Pancreas (tissue), 10 donors: ENCODE results near the gene VRTN. TPM values are rescaled to one million over a fixed set of nuclear protein-coding genes. Genes with fewer than 3 reads are reported as not detected.
"Not testable (repeated sequence)": the region's sequence is repeated elsewhere in the genome, so short reads cannot be mapped to it uniquely, and the experiment has no call there.

Experiments
- ATAC-seq, 4 donors: fragments of 200-7000 bp; cut with Tn5 transposase; one replicate each; pipeline versions ENCODE4 v1.8.0 to v1.9.1; 2020; ENCODE audit warnings: mild to moderate bottlenecking in 4 of 4, moderate library complexity in 4 of 4
- DNase-seq, 6 donors: peaks; one replicate each; pipeline ENCODE4 v3.0.0-alpha.2; 2020
- FAIRE-seq: peaks from 2 replicates; lab custom pipeline; 2012; peaks lifted over from hg19 to GRCh38; lab: Jason Lieb, UNC
- H3K27ac ChIP-seq, 4 donors: fragments of 200-600 bp; sonication (generic); 1 replicate in 3 of 4; 2 replicates in 1 of 4; pipeline versions ENCODE4 v1.5.0 to v1.8.0; 2020
- H3K27me3 ChIP-seq, 4 donors: fragments of 200-600 bp; one replicate each; pipeline ENCODE4 v1.8.0; 2021
- H3K36me3 ChIP-seq, 3 donors: fragments of 200-600 bp; sonication (generic) in 1 of 3; one replicate each; pipeline versions ENCODE4 v1.5.0 to v1.8.0; 2020 to 2021
- H3K4me1 ChIP-seq, 3 donors: fragments of 200-600 bp; one replicate each; pipeline ENCODE4 v1.8.0; 2021
- H3K4me3 ChIP-seq, 4 donors: fragments of 200-600 bp; sonication (generic) in 2 of 4; one replicate each; pipeline versions ENCODE4 v1.5.0 to v1.8.0; 2020 to 2021
- H3K9me3 ChIP-seq, 4 donors: fragments of 200-600 bp; one replicate each; pipeline ENCODE4 v1.8.0; 2021
- CTCF ChIP-seq, 4 donors: fragments of 200-600 bp; sonication (generic) in 3 of 4; IDR thresholded peaks; one replicate each; pipeline versions ENCODE4 v1.5.0 to v1.8.0; 2021; ENCODE audit warnings: antibody characterized with exemption in 4 of 4
- WGBS, 2 donors: extraction: QIAGEN DNeasy Blood & Tissue Kit; methylation state at CpG; one replicate each; pipeline ENCODE4 v1.1.7; 2013; 5-methylcytosine and 5-hydroxymethylcytosine counted together
- intact Hi-C, 3 donors: fragments of 100-400 bp; cut with DNase I; formaldehyde crosslinking; loops; one replicate each; pipeline versions ENCODE4 v1.11.1 to v1.14.2; 2022
- polyA plus RNA-seq, 2 donors: library from polyadenylated mRNA; stranded (reverse); fragments of 200-250 nt; gene quantifications; one replicate each; pipeline ENCODE4 v1.2.3, GENCODE V29; 2013
- total RNA-seq, 6 donors: library from RNA; stranded (reverse); fragmentation: NEBNext Ultra II Directional in 4 of 6; extraction: Animal tissue kit (Norgen Biotek cat#: 25700) in 4 of 6; gene quantifications; one replicate each; pipeline versions ENCODE4 v1.2.1 to v1.2.4, GENCODE V29; 2021 to 2023
- donor health status: healthy with polysubstance abuse.
- donor health status: DM: no; HTN: no; CAD: no; lungs with moderate emphysema.
- donor health status: DM: no; HTN: no; CAD: no.
- donor health status: control.
- donor health status: control.
- donor health status: Bipolar disorder and iron deficiency.
- donor health status: DM: yes; HTN: yes; CAD: no.
- donor health status: DM: no; HTN: no; CAD: no.
- donor health status: DM: no; HTN: no; CAD: no.
- donor health status: DM: yes; HTN: yes; CAD: no.

The VRTN gene
- total and polyA plus RNA-seq, 8 donors = 0.05 to 0.16 (median 0.12) TPM; not detected in 5

DNA sequence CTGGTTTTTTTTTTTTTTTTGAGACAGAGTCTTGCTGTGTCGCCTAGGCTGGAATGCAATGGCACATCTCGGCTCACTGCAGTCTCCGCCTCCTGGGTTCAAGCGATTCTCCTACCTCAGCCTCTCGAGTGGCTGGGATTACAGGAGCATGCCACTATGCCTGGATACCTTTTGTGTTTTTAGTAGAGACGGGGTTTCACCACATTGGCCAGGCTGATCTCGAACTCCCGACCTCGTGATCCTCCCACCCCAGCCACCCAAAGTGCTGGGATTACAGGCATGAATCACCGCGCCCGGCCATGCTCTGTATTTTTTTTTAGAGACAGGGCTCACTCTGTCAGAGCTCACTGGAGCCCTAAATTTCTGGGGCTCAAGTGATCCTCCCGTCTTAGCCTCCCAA is 32.6 kb downstream of the VRTN start:
- Histone ChIP-seq H3K36me3 (no peaks in the 10 kb centered on the region), H3K27me3 (no peaks in the 10 kb centered on the region), H3K9me3 (no peaks in the 10 kb centered on the region), H3K27ac (no peak overlapping the region), H3K4me3 (no peak overlapping the region), H3K4me1 (no peaks in the 10 kb centered on the region)
- ATAC-seq (no peak), DNase-seq (peak in 1 of 6 donors; percentile 6), FAIRE-seq (no peak)
- 85 to 87% methylated on average over 13 of the region's 13 CpGs for WGBS, 2 donors
- no peak for TF ChIP-seq CTCF (IDR thresholded peaks at IDR 0.05)
- intact Hi-C loops = no loop called here

GRCh38 chr14:74381571-74381970 is 33.3 kb downstream of the VRTN start:
- H3K36me3 ChIP-seq, FAIRE-seq, H3K4me3 ChIP-seq, ATAC-seq, H3K27me3 ChIP-seq, DNase-seq, H3K9me3 ChIP-seq, H3K4me1 ChIP-seq, H3K27ac ChIP-seq, intact Hi-C loops: not testable (repeated sequence)
- 81 to 88% methylated on average over 9 to 10 of the region's 10 CpGs for WGBS, 2 donors

- Histone ChIP-seq H3K9me3 (no peaks in the 10 kb centered on the region), H3K36me3 (no peaks in the 10 kb centered on the region), H3K27ac (no peak overlapping the region), H3K4me1 (no peaks in the 10 kb centered on the region), H3K27me3 (no peaks in the 10 kb centered on the region), H3K4me3 (no peak overlapping the region)
- no peak for TF ChIP-seq CTCF (IDR thresholded peaks at IDR 0.05)
- no peak for DNase-seq
- no peak for ATAC-seq
- FAIRE-seq = no peak
- 89 to 92% methylated on average over 4 of the region's 4 CpGs for WGBS, 2 donors
- intact Hi-C loops = no loop called here
Measured at GRCh38 chr14:74382231-74382630, 34.0 kb downstream of the VRTN start.

DNA sequence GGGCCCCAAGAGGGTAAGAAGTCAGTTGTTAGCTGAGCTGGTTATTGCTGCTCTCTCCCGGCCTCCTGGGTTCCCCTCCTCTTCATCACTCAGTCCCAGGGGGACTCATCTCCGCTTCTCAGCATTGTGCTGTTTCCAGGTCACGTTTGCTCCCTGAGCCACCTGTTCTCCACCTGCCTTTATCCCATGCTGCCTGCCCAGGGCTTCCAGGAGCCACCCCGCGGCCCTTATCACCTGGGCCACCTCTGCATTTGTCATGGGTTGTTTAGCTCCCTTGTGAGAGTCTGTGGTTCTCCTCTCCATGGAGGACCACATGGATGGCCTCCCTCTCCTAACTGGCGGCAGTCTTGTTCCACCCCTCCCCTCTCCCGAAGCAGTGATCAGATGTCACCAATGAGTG is 41.7 kb downstream of the VRTN start:
- Histone ChIP-seq H3K27me3 (no peaks in the 10 kb centered on the region), H3K36me3 (no peaks in the 10 kb centered on the region), H3K4me3 (no peak overlapping the region), H3K4me1 (no peaks in the 10 kb centered on the region), H3K27ac (no peak overlapping the region), H3K9me3 (no peaks in the 10 kb centered on the region)
- no peak for TF ChIP-seq CTCF (IDR thresholded peaks at IDR 0.05)
- DNase-seq (peak in 5 of 6 donors; percentile 33 to 65 (median 59)), ATAC-seq (peak; percentile 82 to 97 (median 87)), FAIRE-seq (no peak)
- WGBS, 2 donors = 25 to 37% methylated on average over 6 to 7 of the region's 7 CpGs
- intact Hi-C loops = no loop called here

GRCh38 chr14:74390505-74390904 is 42.2 kb downstream of the VRTN start:
- H3K4me1 ChIP-seq, H3K9me3 ChIP-seq, H3K36me3 ChIP-seq, H3K4me3 ChIP-seq, intact Hi-C loops, ATAC-seq, FAIRE-seq, H3K27ac ChIP-seq, H3K27me3 ChIP-seq, DNase-seq: not testable (repeated sequence)
- WGBS, 2 donors = 95 to 96% methylated on average over 3 of the region's 3 CpGs

GRCh38 chr14:74391479-74391878 is 43.2 kb downstream of the VRTN start:
- H3K36me3 ChIP-seq = no peaks in the 10 kb centered on the region
- no peaks in the 10 kb centered on the region for H3K9me3 ChIP-seq
- H3K27ac ChIP-seq = no peak overlapping the region
- 84 to 92% methylated on average over 3 of the region's 3 CpGs for WGBS, 2 donors
- no peaks in the 10 kb centered on the region for H3K27me3 ChIP-seq
- intact Hi-C loops = no loop called here
- ATAC-seq (no peak), DNase-seq (no peak), FAIRE-seq (no peak)
- H3K4me3 ChIP-seq = no peak overlapping the region
- no peaks in the 10 kb centered on the region for H3K4me1 ChIP-seq
- no peak for TF ChIP-seq CTCF (IDR thresholded peaks at IDR 0.05)
